H9 (cell line): ENCODE results near the gene FAM83C. TPM values are rescaled to one million over a fixed set of nuclear protein-coding genes. Genes with fewer than 3 reads are reported as not detected.

Experiments
- DNase-seq: peaks from one replicate; pipeline ENCODE4 v3.0.0-alpha.2; 2017
- H2AFZ ChIP-seq: one replicate; pipeline ENCODE4 v1.6.1; 2013; ENCODE audit warnings: mild to moderate bottlenecking, low read length, control low read depth, moderate library complexity
- H2AK5ac ChIP-seq: 2 replicates; pipeline ENCODE4 v1.6.1; 2013; ENCODE audit warnings: low read length, control low read depth, mixed read lengths; ENCODE audit not compliant: insufficient read length
- H2BK120ac ChIP-seq: one replicate; pipeline ENCODE4 v1.6.1; 2013; ENCODE audit warnings: low read depth, mild to moderate bottlenecking, low read length, control low read depth, inconsistent platforms; ENCODE audit not compliant: poor library complexity, severe bottlenecking
- H2BK12ac ChIP-seq: 2 replicates; pipeline ENCODE4 v1.6.1; 2013; ENCODE audit warnings: low read length, control low read depth, mixed read lengths, low read depth; ENCODE audit not compliant: insufficient read length
- H2BK15ac ChIP-seq: 2 replicates; pipeline ENCODE4 v1.6.1; 2013; ENCODE audit warnings: low read depth, low read length, control low read depth
- H2BK20ac ChIP-seq: one replicate; pipeline ENCODE4 v1.6.1; 2013; ENCODE audit warnings: low read depth, mild to moderate bottlenecking, low read length, control low read depth, inconsistent platforms; ENCODE audit not compliant: poor library complexity, severe bottlenecking
- H2BK5ac ChIP-seq: 2 replicates; pipeline ENCODE4 v1.6.1; 2013; ENCODE audit warnings: low read length, control low read depth, mixed read lengths; ENCODE audit not compliant: insufficient read length
- H3K14ac ChIP-seq: 2 replicates; pipeline ENCODE4 v1.6.1; 2013; ENCODE audit warnings: low read length, control low read depth; ENCODE audit not compliant: insufficient read depth
- H3K18ac ChIP-seq: 2 replicates; pipeline ENCODE4 v1.6.1; 2013; ENCODE audit warnings: low read depth, mild to moderate bottlenecking, mixed read lengths, low read length, control low read depth; ENCODE audit not compliant: insufficient read length
- H3K23ac ChIP-seq: 2 replicates; pipeline ENCODE4 v1.6.1; 2013; ENCODE audit warnings: low read length, control low read depth, mixed read lengths, low read depth; ENCODE audit not compliant: insufficient read length
- H3K23me2 ChIP-seq: 2 replicates; pipeline ENCODE4 v1.6.1; 2013; ENCODE audit warnings: low read depth, mild to moderate bottlenecking, mixed read lengths, low read length, control low read depth; ENCODE audit not compliant: insufficient read length, poor library complexity, severe bottlenecking
- H3K27ac ChIP-seq: 2 replicates; pipeline ENCODE4 v1.5.1; 2013; ENCODE audit warnings: low read length, control low read depth, mixed read lengths, low read depth; ENCODE audit not compliant: insufficient read length
- H3K27me3 ChIP-seq: 2 replicates; pipeline ENCODE4 v1.6.1; 2013; ENCODE audit warnings: low read length, control low read depth, inconsistent platforms; ENCODE audit not compliant: insufficient read depth
- H3K4ac ChIP-seq: 2 replicates; pipeline ENCODE4 v1.6.1; 2013; ENCODE audit warnings: low read depth, mild to moderate bottlenecking, control low read depth, inconsistent platforms, low read length, moderate library complexity
- H3K4me1 ChIP-seq: 2 replicates; pipeline ENCODE4 v1.6.1; 2013; ENCODE audit warnings: low read length, control low read depth, inconsistent platforms; ENCODE audit not compliant: insufficient read depth
- H3K4me2 ChIP-seq: 2 replicates; pipeline ENCODE4 v1.6.1; 2013; ENCODE audit warnings: low read length, control low read depth, mixed read lengths; ENCODE audit not compliant: insufficient read length, insufficient read depth
- H3K56ac ChIP-seq: 2 replicates; pipeline ENCODE4 v1.6.1; 2013; ENCODE audit warnings: low read depth, mild to moderate bottlenecking, mixed read lengths, low read length, control low read depth; ENCODE audit not compliant: insufficient read length
- H3K79me1 ChIP-seq: 2 replicates; pipeline ENCODE4 v1.6.1; 2013; ENCODE audit warnings: low read depth, mild to moderate bottlenecking, moderate library complexity, low read length, control low read depth, inconsistent platforms; ENCODE audit not compliant: insufficient read depth, poor library complexity, severe bottlenecking
- H3K79me2 ChIP-seq: 2 replicates; pipeline ENCODE4 v1.6.1; 2013; ENCODE audit warnings: low read length, control low read depth, inconsistent platforms; ENCODE audit not compliant: insufficient read depth
- H3K9ac ChIP-seq: 2 replicates; pipeline ENCODE4 v1.6.1; 2013; ENCODE audit warnings: low read length, control low read depth, mixed read lengths; ENCODE audit not compliant: insufficient read length; ENCODE audit errors: extremely low read depth
- H3K9me3 ChIP-seq: one replicate; pipeline ENCODE4 v1.6.1; 2013; ENCODE audit warnings: low read depth, low read length, inconsistent platforms; ENCODE audit not compliant: control insufficient read depth
- H3T11ph ChIP-seq: one replicate; pipeline ENCODE4 v1.6.1; 2013; ENCODE audit warnings: mild to moderate bottlenecking, low read length, control low read depth, inconsistent platforms
- H4K20me1 ChIP-seq: one replicate; pipeline ENCODE4 v1.6.1; 2013; ENCODE audit not compliant: control insufficient read depth, insufficient read length, insufficient read depth
- H4K5ac ChIP-seq: 2 replicates; pipeline ENCODE4 v1.6.1; 2013; ENCODE audit warnings: low read depth, mild to moderate bottlenecking, mixed read lengths, low read length, control low read depth; ENCODE audit not compliant: insufficient read length
- H4K8ac ChIP-seq: replicated peaks from 2 replicates; pipeline ENCODE4 v1.6.1; 2013; ENCODE audit warnings: low read length, control low read depth, mixed read lengths, low read depth; ENCODE audit not compliant: insufficient read length
- H4K91ac ChIP-seq: 2 replicates; pipeline ENCODE4 v1.6.1; 2013; ENCODE audit warnings: low read depth, mild to moderate bottlenecking, moderate library complexity, mixed read lengths, low read length, control low read depth; ENCODE audit not compliant: insufficient read length
- H3K27ac Mint-ChIP-seq, 3 experiments: 2 replicates in 2 of 3; 3 replicates in 1 of 3; pipeline ENCODE4 v1.8.0; 2020 to 2021; ENCODE audit warnings: mixed read lengths in 3 of 3, mild to moderate bottlenecking in 1 of 3, moderate library complexity in 1 of 3
- H3K27me3 Mint-ChIP-seq: 2 replicates; pipeline ENCODE4 v1.8.0; 2021; ENCODE audit warnings: low read depth, mild to moderate bottlenecking, moderate library complexity, mixed read lengths
- H3K36me3 Mint-ChIP-seq, 3 experiments: 2 replicates in 2 of 3; 3 replicates in 1 of 3; pipeline ENCODE4 v1.8.0; 2020 to 2021; ENCODE audit warnings: low read depth in 3 of 3, mixed read lengths in 3 of 3; ENCODE audit not compliant: insufficient read depth in 1 of 3
- H3K4me1 Mint-ChIP-seq, 2 experiments: 2 replicates each; pipeline ENCODE4 v1.8.0; 2020; ENCODE audit warnings: mixed read lengths in 2 of 2
- H3K4me3 Mint-ChIP-seq, 2 experiments: 2 replicates in 1 of 2; 3 replicates in 1 of 2; pipeline ENCODE4 v1.8.0; 2020 to 2021; ENCODE audit warnings: mild to moderate bottlenecking in 2 of 2, mixed read lengths in 2 of 2, moderate library complexity in 1 of 2
- H3K9me3 Mint-ChIP-seq, 2 experiments: 2 replicates in 1 of 2; 3 replicates in 1 of 2; pipeline ENCODE4 v1.8.0; 2020; ENCODE audit warnings: mild to moderate bottlenecking in 2 of 2, mixed read lengths in 2 of 2, moderate library complexity in 1 of 2
- CTCF ChIP-seq: fragments of 200-600 bp; sonication (generic); conservative IDR thresholded peaks from 3 replicates; pipeline ENCODE4 v1.8.0; 2021; ENCODE audit warnings: antibody characterized with exemption, mild to moderate bottlenecking
- WGBS: extraction: QIAGEN DNeasy Blood & Tissue Kit; methylation state at CpG from one replicate; pipeline ENCODE4 v1.1.7; 2013; ENCODE audit warnings: missing lambda C conversion rate, low lambda C conversion rate, mixed read lengths; ENCODE audit not compliant: insufficient read length; ENCODE audit errors: extremely low coverage; 5-methylcytosine and 5-hydroxymethylcytosine counted together
- total RNA-seq: library from RNA; stranded (reverse); gene quantifications from 2 replicates; pipeline ENCODE4 v1.2.1, GENCODE V29; 2021

Gene FAM83C
- total RNA-seq, 1 experiment from 2014 or later, result not detected

DNA sequence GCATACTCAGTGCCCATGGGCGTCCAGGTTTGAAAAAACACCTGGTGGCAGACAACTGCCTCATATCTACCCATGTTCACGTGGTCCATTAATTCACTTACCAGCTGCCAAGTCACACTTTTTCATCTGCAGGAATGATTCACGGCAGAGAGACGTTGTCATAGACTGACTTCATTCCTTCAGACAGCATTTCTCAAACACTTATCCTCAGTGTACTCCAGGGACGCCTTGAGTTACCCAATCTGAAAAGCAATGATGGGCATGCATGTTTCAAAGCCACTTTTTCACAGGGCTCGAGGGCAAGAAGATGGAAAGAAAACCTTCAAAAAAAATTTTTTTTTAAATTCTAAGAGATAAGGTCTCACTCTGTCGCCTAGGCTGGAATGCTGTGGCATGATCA is 20.3 kb downstream of the FAM83C start:
- no peak overlapping the region for H3K27ac ChIP-seq
- TF ChIP-seq CTCF, result no peak
- DNase-seq, result no peak
- no peak overlapping the region for H2BK12ac ChIP-seq
- no CpG with 5 or more reads among the region's 7 CpGs for WGBS
- no peaks in the 10 kb centered on the region for H4K20me1 ChIP-seq
- no peak overlapping the region for H2BK120ac ChIP-seq
- no peak overlapping the region for H3T11ph ChIP-seq
- no peak overlapping the region for H3K4ac ChIP-seq
- H2BK15ac ChIP-seq, result no peak overlapping the region
- no peak overlapping the region for H3K18ac ChIP-seq
- no peak overlapping the region for H3K9ac ChIP-seq
- no peaks in the 10 kb centered on the region; the same call in 1 of the 2 replicates for H3K27me3 Mint-ChIP-seq
- H2AFZ ChIP-seq, result no peak overlapping the region
- no peak overlapping the region for H3K27ac Mint-ChIP-seq
- no peak overlapping the region for H4K91ac ChIP-seq
- no peaks in the 10 kb centered on the region for H3K27me3 ChIP-seq
- no peak overlapping the region for H3K14ac ChIP-seq
- H3K4me3 Mint-ChIP-seq, result no peak overlapping the region
- H2AK5ac ChIP-seq, result no peak overlapping the region
- H3K36me3 Mint-ChIP-seq, result peaks cover 0 to 52% (median 44%) of the 10 kb centered on the region in 3 experiments; a peak in 5 of 7 replicates
- H3K4me1 ChIP-seq, result no peaks in the 10 kb centered on the region; the same call in 1 of the 2 replicates
- H3K9me3 Mint-ChIP-seq, result no peaks in the 10 kb centered on the region; a peak in 1 of 5 replicates
- H3K4me2 ChIP-seq, result no peak overlapping the region
- no peaks in the 10 kb centered on the region for H3K9me3 ChIP-seq
- no peak overlapping the region for H3K56ac ChIP-seq
- H3K79me2 ChIP-seq, result no peaks in the 10 kb centered on the region
- H4K8ac ChIP-seq, result no peak overlapping the region
- H3K23me2 ChIP-seq, result peaks cover under 1% of the 10 kb centered on the region
- no peak overlapping the region for H2BK20ac ChIP-seq
- H3K23ac ChIP-seq, result no peak overlapping the region
- H3K4me1 Mint-ChIP-seq, result peaks cover 28 to 33% of the 10 kb centered on the region in 2 experiments
- no peaks in the 10 kb centered on the region for H3K79me1 ChIP-seq
- H4K5ac ChIP-seq, result no peak overlapping the region
- H2BK5ac ChIP-seq, result no peak overlapping the region
